CD14-positive monocyte (primary cell): ENCODE measurements around the gene FAM171A1. TPM values are rescaled to one million over a fixed set of nuclear protein-coding genes. Genes with fewer than 3 reads are reported as not detected.
"Not testable (repeated sequence)": the region's sequence is repeated elsewhere in the genome, so short reads cannot be mapped to it uniquely, and the experiment has no call there.

Source experiments
- DNase-seq, 3 donors: peaks; one replicate each; pipeline ENCODE4 v3.0.0-alpha.2; 2011 to 2022
- H2AFZ ChIP-seq: 2 replicates; pipeline ENCODE4 v1.6.0; 2012; ENCODE audit warnings: mild to moderate bottlenecking, low read depth, low read length, inconsistent platforms; ENCODE audit not compliant: insufficient read depth, poor library complexity, severe bottlenecking
- H3K27ac ChIP-seq, 2 donors: 1 replicate in 1 of 2; 2 replicates in 1 of 2; pipeline ENCODE4 v1.5.1; 2012 to 2013; ENCODE audit warnings: low read length in 2 of 2, control low read depth in 1 of 2, inconsistent platforms in 1 of 2, low read depth in 1 of 2, mild to moderate bottlenecking in 1 of 2
- H3K27me3 ChIP-seq, 2 donors: one replicate each; pipeline versions ENCODE4 v1.6.0 to v1.6.1; 2011 to 2013; ENCODE audit warnings: low read length in 2 of 2; ENCODE audit not compliant: control insufficient read depth in 2 of 2, insufficient read depth in 2 of 2
- H3K36me3 ChIP-seq, 2 donors: replicated peaks in 1 of 2; 1 replicate in 1 of 2; 2 replicates in 1 of 2; pipeline versions ENCODE4 v1.5.1 to v1.6.1; 2012 to 2013; ENCODE audit warnings: low read length in 2 of 2, control low read depth in 1 of 2, inconsistent platforms in 1 of 2, mild to moderate bottlenecking in 1 of 2; ENCODE audit not compliant: insufficient read depth in 2 of 2, control insufficient read depth in 1 of 2
- H3K4me1 ChIP-seq, 2 donors: 1 replicate in 1 of 2; 2 replicates in 1 of 2; pipeline versions ENCODE4 v1.5.1 to v1.6.1; 2012 to 2013; ENCODE audit warnings: low read length in 2 of 2, control low read depth in 1 of 2, inconsistent platforms in 1 of 2, mild to moderate bottlenecking in 1 of 2, moderate library complexity in 1 of 2; ENCODE audit not compliant: insufficient read depth in 2 of 2, control insufficient read depth in 1 of 2
- H3K4me2 ChIP-seq: replicated peaks from 2 replicates; pipeline ENCODE3; 2012; ENCODE audit warnings: low read length, moderate library complexity, mild to moderate bottlenecking; ENCODE audit not compliant: poor library complexity, severe bottlenecking; ENCODE audit errors: extremely low read depth
- H3K4me3 ChIP-seq, 3 experiments: fragments of 200-600 bp in 1 of 3; sonication (generic) in 1 of 3; replicated peaks in 1 of 3; 1 replicate in 2 of 3; 2 replicates in 1 of 3; pipeline ENCODE4 v1.5.1; 2011 to 2013; ENCODE audit warnings: low read length in 3 of 3, mild to moderate bottlenecking in 3 of 3, control low read depth in 2 of 3, low read depth in 2 of 3, inconsistent platforms in 1 of 3, moderate library complexity in 1 of 3
- H3K79me2 ChIP-seq: 2 replicates; pipeline ENCODE4 v1.6.0; 2012; ENCODE audit warnings: mild to moderate bottlenecking, control low read depth, inconsistent platforms, low read length, moderate library complexity; ENCODE audit not compliant: insufficient read depth
- H3K9ac ChIP-seq: 2 replicates; pipeline ENCODE4 v1.6.0; 2017; ENCODE audit warnings: low read length, mild to moderate bottlenecking; ENCODE audit not compliant: insufficient read depth, poor library complexity, severe bottlenecking
- H3K9me3 ChIP-seq, 2 donors: replicated peaks in 1 of 2; 1 replicate in 1 of 2; 2 replicates in 1 of 2; pipeline versions ENCODE4 v1.5.1 to v1.6.1; 2012 to 2013; ENCODE audit warnings: low read length in 2 of 2, control low read depth in 1 of 2; ENCODE audit not compliant: control insufficient read depth in 1 of 2, insufficient read depth in 1 of 2
- H4K20me1 ChIP-seq: 2 replicates; pipeline ENCODE4 v1.6.0; 2012; ENCODE audit warnings: mild to moderate bottlenecking, low read length, control low read depth, moderate library complexity; ENCODE audit not compliant: insufficient read depth
- H3K27ac Mint-ChIP-seq, 7 donors: one replicate each; pipeline ENCODE4 v1.8.0; 2020; ENCODE audit warnings: mild to moderate bottlenecking in 7 of 7, mixed read lengths in 7 of 7, moderate library complexity in 6 of 7, inconsistent platforms in 2 of 7
- H3K27me3 Mint-ChIP-seq, 3 donors: one replicate each; pipeline ENCODE4 v1.8.0; 2021 to 2022; ENCODE audit warnings: low read depth in 3 of 3, mild to moderate bottlenecking in 3 of 3, mixed read lengths in 3 of 3, moderate library complexity in 3 of 3, inconsistent platforms in 1 of 3
- H3K36me3 Mint-ChIP-seq, 2 donors: one replicate each; pipeline ENCODE4 v1.8.0; 2020; ENCODE audit warnings: mixed read lengths in 2 of 2, inconsistent platforms in 1 of 2, mild to moderate bottlenecking in 1 of 2
- H3K4me1 Mint-ChIP-seq: one replicate; pipeline ENCODE4 v1.8.0; 2020; ENCODE audit warnings: mild to moderate bottlenecking, mixed read lengths
- H3K4me3 Mint-ChIP-seq, 2 donors: one replicate each; pipeline ENCODE4 v1.8.0; 2020; ENCODE audit warnings: mild to moderate bottlenecking in 2 of 2, mixed read lengths in 2 of 2, moderate library complexity in 1 of 2
- H3K9me3 Mint-ChIP-seq, 7 donors: one replicate each; pipeline ENCODE4 v1.8.0; 2020 to 2022; ENCODE audit warnings: mixed read lengths in 7 of 7, mild to moderate bottlenecking in 6 of 7, moderate library complexity in 6 of 7, inconsistent platforms in 2 of 7
- WGBS: methylation state at CpG from one replicate; pipeline ENCODE4 v1.1.5; 2013; ENCODE audit warnings: missing lambda C conversion rate; ENCODE audit not compliant: insufficient coverage; 5-methylcytosine and 5-hydroxymethylcytosine counted together
- intact Hi-C, 2 donors: fragments of 100-400 bp; cut with micrococcal nuclease; formaldehyde crosslinking; loops; one replicate each; pipeline versions ENCODE4 v1.15.0 to v1.15.1; 2023
- polyA plus RNA-seq, 3 donors: library from polyadenylated mRNA; depleted of rRNA in 1 of 3; unstranded in 2 of 3; stranded (reverse) in 1 of 3; fragments of 300-500 nt in 2 of 3; fragments of >200 nt in 1 of 3; fragmentation: Illumina TruSeq in 2 of 3; gene quantifications; 1 replicate in 2 of 3; 2 replicates in 1 of 3; pipeline ENCODE4 v1.2.3, GENCODE V29; 2012 to 2021
- TF ChIP-seq, protein P1 (sequence below): fragments of 200-600 bp; IDR thresholded peaks from one replicate; pipeline ENCODE4 v1.8.0; 2022; ENCODE audit warnings: antibody characterized with exemption, mild to moderate bottlenecking

Gene FAM171A1
- polyA plus RNA-seq, 3 donors = not detected

GRCh38 chr10:15334650-15335323 is 36.3 kb downstream of the FAM171A1 start:
- Histone ChIP-seq H3K9me3 (no peaks in the 10 kb centered on the region), H3K36me3 (no peaks in the 10 kb centered on the region), H3K79me2 (no peaks in the 10 kb centered on the region), H2AFZ (no peak overlapping the region), H3K9ac (no peak overlapping the region), H3K4me2 (no peak overlapping the region), H4K20me1 (no peaks in the 10 kb centered on the region), H3K27ac (no peak overlapping the region), H3K4me3 (no peak overlapping the region), H3K4me1 (no peaks in the 10 kb centered on the region), H3K27me3 (peaks cover 0 to 3% of the 10 kb centered on the region in 2 donors)
- DNase-seq = no peak
- Mint-ChIP-seq H3K4me1 (no peaks in the 10 kb centered on the region), H3K9me3 (no peaks in the 10 kb centered on the region), H3K27me3 (peaks cover 0 to 17% (median 17%) of the 10 kb centered on the region in 3 donors), H3K27ac (no peak overlapping the region), H3K4me3 (no peak overlapping the region), H3K36me3 (no peaks in the 10 kb centered on the region)
- intact Hi-C loops = no loop called here
- 89% methylated on average over 4 of the region's 7 CpGs for WGBS
- TF ChIP-seq, protein P1, sequence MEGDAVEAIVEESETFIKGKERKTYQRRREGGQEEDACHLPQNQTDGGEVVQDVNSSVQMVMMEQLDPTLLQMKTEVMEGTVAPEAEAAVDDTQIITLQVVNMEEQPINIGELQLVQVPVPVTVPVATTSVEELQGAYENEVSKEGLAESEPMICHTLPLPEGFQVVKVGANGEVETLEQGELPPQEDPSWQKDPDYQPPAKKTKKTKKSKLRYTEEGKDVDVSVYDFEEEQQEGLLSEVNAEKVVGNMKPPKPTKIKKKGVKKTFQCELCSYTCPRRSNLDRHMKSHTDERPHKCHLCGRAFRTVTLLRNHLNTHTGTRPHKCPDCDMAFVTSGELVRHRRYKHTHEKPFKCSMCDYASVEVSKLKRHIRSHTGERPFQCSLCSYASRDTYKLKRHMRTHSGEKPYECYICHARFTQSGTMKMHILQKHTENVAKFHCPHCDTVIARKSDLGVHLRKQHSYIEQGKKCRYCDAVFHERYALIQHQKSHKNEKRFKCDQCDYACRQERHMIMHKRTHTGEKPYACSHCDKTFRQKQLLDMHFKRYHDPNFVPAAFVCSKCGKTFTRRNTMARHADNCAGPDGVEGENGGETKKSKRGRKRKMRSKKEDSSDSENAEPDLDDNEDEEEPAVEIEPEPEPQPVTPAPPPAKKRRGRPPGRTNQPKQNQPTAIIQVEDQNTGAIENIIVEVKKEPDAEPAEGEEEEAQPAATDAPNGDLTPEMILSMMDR = no peak

DNA sequence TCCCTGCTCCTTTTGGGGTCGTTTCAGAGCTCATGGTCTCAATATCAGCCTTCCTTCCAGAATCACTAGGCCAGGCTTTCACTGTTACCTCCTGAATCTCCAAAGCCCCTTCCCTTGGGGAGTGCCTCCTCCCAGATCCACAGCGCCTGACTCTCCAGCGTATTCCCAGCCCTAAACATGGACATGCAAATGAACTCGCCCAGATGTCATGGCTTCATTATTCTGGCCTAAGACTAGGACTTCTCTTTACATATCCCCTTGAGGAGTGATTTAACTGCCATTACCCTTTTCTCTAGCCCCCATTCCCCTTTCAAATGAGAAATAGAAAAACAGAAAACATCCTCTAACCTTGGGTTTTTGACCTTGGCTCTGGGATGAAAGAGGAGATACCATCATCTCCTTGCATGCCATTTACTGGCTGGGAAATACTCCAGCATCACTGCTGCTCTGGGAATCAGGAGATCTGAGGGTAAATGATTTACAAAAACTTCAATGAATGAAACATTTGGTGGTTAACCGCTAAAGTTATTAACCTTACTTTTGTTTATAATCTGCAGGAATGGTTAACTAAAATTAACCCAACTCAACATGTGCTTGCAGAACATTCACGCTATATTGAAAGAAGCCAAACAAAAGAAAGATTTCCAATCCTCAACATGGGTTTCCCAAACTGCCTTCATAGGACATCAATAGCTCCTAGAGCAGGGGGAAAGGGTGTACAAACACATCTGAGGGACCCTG is 37.0 kb downstream of the FAM171A1 start:
- no peaks in the 10 kb centered on the region for H3K36me3 Mint-ChIP-seq
- Histone ChIP-seq H3K79me2 (no peaks in the 10 kb centered on the region), H3K9ac (no peak overlapping the region), H3K36me3 (no peaks in the 10 kb centered on the region), H3K27me3 (no peaks in the 10 kb centered on the region), H3K4me2 (no peak overlapping the region), H3K4me1 (no peaks in the 10 kb centered on the region), H3K4me3 (no peak overlapping the region), H4K20me1 (no peaks in the 10 kb centered on the region), H2AFZ (no peak overlapping the region), H3K27ac (no peak overlapping the region), H3K9me3 (no peaks in the 10 kb centered on the region)
- intact Hi-C loops = no loop called here
- no peak overlapping the region for H3K4me3 Mint-ChIP-seq
- TF ChIP-seq, protein P1 = no peak
- H3K4me1 Mint-ChIP-seq = no peaks in the 10 kb centered on the region
- WGBS = 99% methylated on average over 4 of the region's 6 CpGs
- H3K9me3 Mint-ChIP-seq = no peaks in the 10 kb centered on the region
- no peak for DNase-seq
- H3K27ac Mint-ChIP-seq = no peak overlapping the region
- peaks cover 0 to 17% (median 14%) of the 10 kb centered on the region in 3 donors for H3K27me3 Mint-ChIP-seq

GRCh38 chr10:15333181-15333580 is 37.9 kb downstream of the FAM171A1 start:
- H3K4me3 ChIP-seq, H3K27me3 ChIP-seq, H3K36me3 ChIP-seq, H3K4me2 ChIP-seq, H3K79me2 ChIP-seq, H3K36me3 Mint-ChIP-seq, H3K4me1 ChIP-seq, intact Hi-C loops, H4K20me1 ChIP-seq, H3K9me3 Mint-ChIP-seq, H2AFZ ChIP-seq, DNase-seq, H3K27ac ChIP-seq, H3K4me3 Mint-ChIP-seq, H3K9ac ChIP-seq, H3K4me1 Mint-ChIP-seq, H3K9me3 ChIP-seq: not testable (repeated sequence)
- H3K27ac Mint-ChIP-seq = peak overlapping the region in 1 of 7 donors; percentile 42
- 97% methylated on average over 6 of the region's 8 CpGs for WGBS
- peaks cover 0 to 15% (median 12%) of the 10 kb centered on the region in 3 donors for H3K27me3 Mint-ChIP-seq
